ENCODE measurements around the gene NAGLU.
"Not testable (repeated sequence)": the region's sequence is repeated elsewhere in the genome, so short reads cannot be mapped to it uniquely, and the experiment has no call there.

DNA sequence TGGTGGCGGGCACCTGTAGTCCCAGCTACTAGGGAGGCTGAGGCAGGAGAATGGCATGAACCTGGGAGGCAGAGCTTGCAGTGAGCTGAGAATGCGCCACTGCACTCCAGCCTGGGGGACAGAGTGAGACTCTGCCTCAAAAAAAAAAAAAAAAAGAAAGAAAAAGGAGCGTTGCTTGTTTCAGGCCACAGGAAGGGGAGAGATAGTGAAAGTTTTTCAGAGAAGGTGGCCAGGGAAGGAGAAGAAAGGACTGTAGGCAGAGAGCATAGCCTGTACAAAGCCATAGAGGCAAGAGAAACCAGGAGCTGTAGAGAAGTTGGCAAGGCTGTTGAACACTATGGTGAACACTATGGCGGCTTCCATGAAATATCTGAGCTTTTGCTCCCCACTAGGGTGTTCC, 4.5 kb downstream of the NAGLU start:
- not testable (repeated sequence) for TF ChIP-seq POLR2A, POLR2AphosphoS5 (IDR thresholded peaks at IDR 0.05)
- TF ChIP-seq, protein P1, sequence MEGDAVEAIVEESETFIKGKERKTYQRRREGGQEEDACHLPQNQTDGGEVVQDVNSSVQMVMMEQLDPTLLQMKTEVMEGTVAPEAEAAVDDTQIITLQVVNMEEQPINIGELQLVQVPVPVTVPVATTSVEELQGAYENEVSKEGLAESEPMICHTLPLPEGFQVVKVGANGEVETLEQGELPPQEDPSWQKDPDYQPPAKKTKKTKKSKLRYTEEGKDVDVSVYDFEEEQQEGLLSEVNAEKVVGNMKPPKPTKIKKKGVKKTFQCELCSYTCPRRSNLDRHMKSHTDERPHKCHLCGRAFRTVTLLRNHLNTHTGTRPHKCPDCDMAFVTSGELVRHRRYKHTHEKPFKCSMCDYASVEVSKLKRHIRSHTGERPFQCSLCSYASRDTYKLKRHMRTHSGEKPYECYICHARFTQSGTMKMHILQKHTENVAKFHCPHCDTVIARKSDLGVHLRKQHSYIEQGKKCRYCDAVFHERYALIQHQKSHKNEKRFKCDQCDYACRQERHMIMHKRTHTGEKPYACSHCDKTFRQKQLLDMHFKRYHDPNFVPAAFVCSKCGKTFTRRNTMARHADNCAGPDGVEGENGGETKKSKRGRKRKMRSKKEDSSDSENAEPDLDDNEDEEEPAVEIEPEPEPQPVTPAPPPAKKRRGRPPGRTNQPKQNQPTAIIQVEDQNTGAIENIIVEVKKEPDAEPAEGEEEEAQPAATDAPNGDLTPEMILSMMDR (IDR thresholded peaks at IDR 0.05), result not testable (repeated sequence)

Measured in prostate gland (tissue), 2 donors.